Stomach (tissue), 9 donors: ENCODE data around the gene NEK6. TPM values are rescaled to one million over a fixed set of nuclear protein-coding genes. Genes with fewer than 3 reads are reported as not detected.

Experiments
- DNase-seq, 2 donors: peaks; one replicate each; pipeline versions ENCODE4 v3.0.0 to v3.0.0-alpha.2; 2013 to 2019
- H3K27ac ChIP-seq, 5 donors: fragments of 200-600 bp in 4 of 5; sonication (generic) in 4 of 5; one replicate each; pipeline ENCODE4 v1.5.1; 2013 to 2019; ENCODE audit warnings: mild to moderate bottlenecking in 1 of 5, moderate library complexity in 1 of 5
- H3K27me3 ChIP-seq, 3 donors: fragments of 200-600 bp; sonication (generic); one replicate each; pipeline ENCODE4 v1.5.1; 2017 to 2019; ENCODE audit warnings: mixed run types in 1 of 3
- H3K36me3 ChIP-seq, 4 donors: fragments of 200-600 bp; sonication (generic); 1 replicate in 3 of 4; 2 replicates in 1 of 4; pipeline ENCODE4 v1.5.1; 2016 to 2019
- H3K4me1 ChIP-seq, 4 donors: fragments of 200-600 bp; sonication (generic); one replicate each; pipeline ENCODE4 v1.5.1; 2016 to 2019
- H3K4me3 ChIP-seq, 4 donors: fragments of 200-600 bp; sonication (generic) in 3 of 4; one replicate each; pipeline ENCODE4 v1.5.1; 2016 to 2019; ENCODE audit warnings: mild to moderate bottlenecking in 1 of 4
- H3K9me3 ChIP-seq, 4 donors: fragments of 200-600 bp; sonication (generic); one replicate each; pipeline ENCODE4 v1.5.1; 2016 to 2019
- EP300 ChIP-seq: sonication (generic); formaldehyde crosslinking; IDR thresholded peaks from one replicate; pipeline ENCODE4 v1.6.1; 2017; ENCODE audit warnings: antibody characterized with exemption
- POLR2A ChIP-seq, 4 donors: fragments of 450-650 bp; IDR thresholded peaks; one replicate each; pipeline ENCODE4 v1.6.1; 2016; ENCODE audit warnings: antibody characterized with exemption in 4 of 4, control low read depth in 2 of 4, mild to moderate bottlenecking in 1 of 4, moderate library complexity in 1 of 4
- POLR2AphosphoS5 ChIP-seq, 3 donors: sonication (generic); formaldehyde crosslinking; IDR thresholded peaks; one replicate each; pipeline ENCODE4 v1.6.1; 2016; ENCODE audit warnings: antibody characterized with exemption in 3 of 3
- WGBS, 5 donors: extraction: QIAGEN DNeasy Blood & Tissue Kit in 3 of 5; methylation state at CpG; one replicate each; pipeline versions ENCODE4 v1.1.5 to v1.1.7; 2013 to 2018; 5-methylcytosine and 5-hydroxymethylcytosine counted together
- intact Hi-C: fragments of 100-400 bp; cut with DNase I; formaldehyde crosslinking; loops from one replicate; pipeline ENCODE4 v1.15.1; 2023; ENCODE audit warnings: low total_unique reads
- polyA plus RNA-seq, 3 donors: library from polyadenylated mRNA; stranded (reverse); fragments of 200-250 nt; gene quantifications; one replicate each; pipeline ENCODE4 v1.2.3, GENCODE V29; 2013
- total RNA-seq, 5 donors: library from RNA; depleted of rRNA; stranded (reverse); fragments of >200 nt; gene quantifications; one replicate each; pipeline versions ENCODE4 v1.1.0 to v1.2.3, GENCODE V29; 2014 to 2016
- TF ChIP-seq, protein P1 (sequence below), 7 experiments: fragments of 450-650 bp in 4 of 7; fragments of 200-600 bp in 3 of 7; sonication (generic) in 3 of 7; IDR thresholded peaks; one replicate each; pipeline ENCODE4 v1.5.1; 2016 to 2019; ENCODE audit warnings: antibody characterized with exemption in 7 of 7, control low read depth in 2 of 7, mild to moderate bottlenecking in 1 of 7
- donor health status: healthy with polysubstance abuse.
- donor health status: Bipolar disorder and iron deficiency.
- donor health status: healthy.

Gene NEK6
- total and polyA plus RNA-seq, 8 donors: 6.0 to 76.8 (median 25.9) TPM

DNA sequence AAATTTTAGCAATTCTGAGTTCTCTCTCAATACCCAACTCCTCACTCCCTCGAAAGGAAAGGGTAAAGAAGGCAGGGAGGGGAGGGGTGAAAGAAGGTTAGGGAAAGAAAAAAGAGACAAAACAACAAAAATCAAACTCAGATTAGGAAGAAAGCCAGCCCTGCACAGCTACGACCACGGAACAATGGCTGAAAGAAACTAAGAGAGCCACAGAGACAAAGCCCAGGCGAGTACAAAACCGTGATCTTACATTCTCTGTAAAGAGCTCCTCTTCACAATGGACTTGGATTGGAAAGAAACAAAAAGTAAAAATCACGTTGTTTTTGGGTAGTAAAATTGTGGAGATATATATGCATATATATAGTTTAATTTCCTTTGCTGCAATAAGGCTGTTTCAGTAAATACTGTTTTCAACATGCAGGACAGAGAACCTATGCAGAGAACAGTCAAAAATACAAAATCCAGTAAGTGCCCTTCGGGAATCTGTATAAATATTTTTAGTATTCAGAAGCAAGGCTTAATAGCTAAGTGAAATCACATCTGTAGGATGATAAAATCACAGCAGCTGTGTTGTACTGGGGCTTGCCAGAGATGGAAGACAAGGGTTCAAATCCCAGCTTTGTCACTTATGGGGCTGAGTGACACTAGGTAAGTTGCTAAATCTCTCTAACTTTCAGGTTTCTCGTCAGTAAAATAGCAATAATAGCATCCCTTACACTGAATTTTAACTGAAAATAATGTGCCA, 140.6 kb downstream of the NEK6 start:
- no peak for TF ChIP-seq EP300
- TF ChIP-seq POLR2AphosphoS5 (IDR thresholded peaks at IDR 0.05): no peak
- TF ChIP-seq, protein P1, sequence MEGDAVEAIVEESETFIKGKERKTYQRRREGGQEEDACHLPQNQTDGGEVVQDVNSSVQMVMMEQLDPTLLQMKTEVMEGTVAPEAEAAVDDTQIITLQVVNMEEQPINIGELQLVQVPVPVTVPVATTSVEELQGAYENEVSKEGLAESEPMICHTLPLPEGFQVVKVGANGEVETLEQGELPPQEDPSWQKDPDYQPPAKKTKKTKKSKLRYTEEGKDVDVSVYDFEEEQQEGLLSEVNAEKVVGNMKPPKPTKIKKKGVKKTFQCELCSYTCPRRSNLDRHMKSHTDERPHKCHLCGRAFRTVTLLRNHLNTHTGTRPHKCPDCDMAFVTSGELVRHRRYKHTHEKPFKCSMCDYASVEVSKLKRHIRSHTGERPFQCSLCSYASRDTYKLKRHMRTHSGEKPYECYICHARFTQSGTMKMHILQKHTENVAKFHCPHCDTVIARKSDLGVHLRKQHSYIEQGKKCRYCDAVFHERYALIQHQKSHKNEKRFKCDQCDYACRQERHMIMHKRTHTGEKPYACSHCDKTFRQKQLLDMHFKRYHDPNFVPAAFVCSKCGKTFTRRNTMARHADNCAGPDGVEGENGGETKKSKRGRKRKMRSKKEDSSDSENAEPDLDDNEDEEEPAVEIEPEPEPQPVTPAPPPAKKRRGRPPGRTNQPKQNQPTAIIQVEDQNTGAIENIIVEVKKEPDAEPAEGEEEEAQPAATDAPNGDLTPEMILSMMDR (IDR thresholded peaks at IDR 0.05): no peak
- TF ChIP-seq POLR2A (IDR thresholded peaks at IDR 0.05): no peak
- H3K36me3 ChIP-seq: peaks cover 21 to 72% (median 57%) of the 10 kb centered on the region in 4 donors
- 74 to 87% (median 83%) methylated on average over 8 of the region's 8 CpGs for WGBS, 5 donors

DNA sequence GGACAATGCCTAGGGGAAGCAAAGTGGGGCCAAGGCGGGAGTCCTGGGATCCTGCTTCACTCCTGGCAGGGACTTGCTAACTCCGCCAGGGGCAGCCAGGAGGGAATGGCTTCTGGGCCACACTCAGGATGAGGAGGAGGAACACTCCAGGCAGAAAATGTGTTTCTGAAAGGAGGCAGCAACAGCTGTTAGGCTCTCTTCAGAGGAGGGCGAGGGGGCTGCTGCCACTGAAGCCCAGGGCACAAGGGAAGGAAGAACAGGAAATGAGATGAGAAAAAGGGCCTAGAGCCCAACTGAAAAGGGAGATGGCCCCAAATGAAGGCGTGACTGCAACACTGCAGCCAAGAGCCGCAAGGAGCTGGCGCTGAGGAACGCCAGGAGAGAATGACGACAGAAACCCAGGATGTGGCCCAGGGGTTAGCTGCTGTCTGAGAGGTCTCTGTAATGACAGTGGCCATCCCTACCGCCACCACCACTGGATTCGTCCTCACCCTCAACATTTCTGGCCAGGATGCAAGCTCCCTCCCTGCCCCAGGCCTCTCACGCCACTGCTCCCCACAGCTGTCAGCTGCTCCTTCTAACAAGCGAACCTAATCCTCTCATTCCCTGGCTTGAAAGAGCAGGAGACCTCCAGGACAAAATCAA, 141.7 kb downstream of the NEK6 start:
- TF ChIP-seq, protein P1 (IDR thresholded peaks at IDR 0.05): no peak
- TF ChIP-seq POLR2A (IDR thresholded peaks at IDR 0.05) (no peak), POLR2AphosphoS5 (IDR thresholded peaks at IDR 0.05) (no peak), EP300 (no peak)
- H3K4me3 ChIP-seq: no peak overlapping the region
- H3K27me3 ChIP-seq: no peaks in the 10 kb centered on the region
- peaks cover 0 to 34% (median 12%) of the 10 kb centered on the region in 4 donors for H3K4me1 ChIP-seq
- WGBS, 5 donors: 57 to 84% (median 74%) methylated on average over 12 of the region's 12 CpGs
- DNase-seq: peak in 1 of 2 donors; percentile 59
- intact Hi-C loops: no loop called here
- H3K36me3 ChIP-seq: peaks cover 31 to 75% (median 61%) of the 10 kb centered on the region in 4 donors
- no peaks in the 10 kb centered on the region for H3K9me3 ChIP-seq
- peak overlapping the region in 4 of 5 donors; percentile 24 to 40 (median 32) for H3K27ac ChIP-seq

More for the DNA sequence above, 140.6 kb downstream of the NEK6 start:
- Histone ChIP-seq H3K4me3 (no peak overlapping the region), H3K4me1 (peaks cover 0 to 42% (median 16%) of the 10 kb centered on the region in 4 donors), H3K27ac (no peak overlapping the region), H3K9me3 (no peaks in the 10 kb centered on the region), H3K27me3 (no peaks in the 10 kb centered on the region)
- no peak for DNase-seq
- intact Hi-C loops: no loop called here

DNA sequence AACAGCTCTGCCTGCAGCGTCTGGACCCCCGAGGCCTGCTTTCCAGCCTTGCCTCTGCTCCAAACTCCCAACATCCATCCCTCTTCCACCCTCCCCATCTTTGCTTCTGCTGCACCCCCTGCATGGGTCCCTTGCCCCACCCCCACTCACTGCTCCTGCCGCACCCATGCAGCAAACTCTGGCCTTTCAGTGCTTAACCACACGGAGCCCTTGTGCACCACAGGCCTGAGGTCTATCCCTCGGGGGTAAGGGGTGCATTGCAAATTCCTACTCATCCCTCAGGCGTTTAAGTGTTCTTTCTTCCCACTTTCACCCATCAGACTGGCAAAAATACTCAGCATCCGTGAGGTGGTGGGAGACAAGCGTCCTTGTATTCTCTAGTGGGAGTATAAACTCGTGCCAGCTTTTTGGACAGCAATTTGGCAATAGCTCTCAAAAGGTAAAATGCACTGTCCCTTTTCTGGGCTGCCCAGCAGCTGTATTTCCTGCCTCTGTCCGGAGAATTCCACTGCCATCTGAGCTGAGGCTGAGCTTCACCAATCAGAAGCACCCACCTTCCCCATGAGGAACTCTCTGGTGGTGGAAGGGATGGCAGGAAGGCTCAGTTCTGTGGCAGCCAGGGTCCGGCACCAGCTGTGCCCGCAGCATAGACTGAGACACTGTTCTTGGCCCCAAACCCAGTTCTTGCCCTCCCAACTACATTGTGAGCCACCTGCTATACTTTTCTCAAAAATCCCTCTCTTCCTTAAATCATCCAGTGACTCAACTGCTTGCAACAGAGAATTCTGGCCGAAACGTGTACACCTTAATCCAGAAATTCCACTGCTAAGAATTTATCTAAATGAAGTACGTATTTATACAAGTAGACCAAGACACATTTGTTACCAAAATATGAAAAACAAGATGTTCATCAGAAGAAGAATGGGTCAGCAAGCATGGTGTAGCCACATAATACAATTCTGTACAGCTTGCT, 142.5 kb downstream of the NEK6 start:
- DNase-seq: no peak
- WGBS, 5 donors: 60 to 68% (median 64%) methylated on average over 15 of the region's 15 CpGs
- TF ChIP-seq POLR2A (IDR thresholded peaks at IDR 0.05): no peak
- TF ChIP-seq POLR2AphosphoS5 (IDR thresholded peaks at IDR 0.05): no peak
- TF ChIP-seq, protein P1 (IDR thresholded peaks at IDR 0.05): no peak
- TF ChIP-seq EP300: no peak

More for the DNA sequence above, 142.5 kb downstream of the NEK6 start:
- intact Hi-C loops: no loop called here
- Histone ChIP-seq H3K4me1 (peaks cover 0 to 34% (median 12%) of the 10 kb centered on the region in 4 donors), H3K9me3 (no peaks in the 10 kb centered on the region), H3K27ac (peak overlapping the region in 3 of 5 donors; percentile 30 to 40 (median 33)), H3K36me3 (peaks cover 34 to 79% (median 69%) of the 10 kb centered on the region in 4 donors), H3K4me3 (no peak overlapping the region), H3K27me3 (no peaks in the 10 kb centered on the region)

Other genes starting within 250 kb of the NEK6 start
- gene LHX2, start 246.2 kb upstream of the NEK6 start, total RNA-seq: under 1 TPM in 1 of 5 donors, not detected in 4; 0.18 TPM
- gene LHX2, start 246.2 kb upstream of the NEK6 start, polyA plus RNA-seq: not detected
- gene PSMB7, start 157.5 kb downstream of the NEK6 start, total RNA-seq: 100 to 1,000 TPM in 1 of 5 donors, 10 to 100 TPM in 3, 1 to 10 TPM in 1; 4.9 to 155 (median 81.2) TPM
- 100 to 1,000 TPM; 179 to 213 (median 184) TPM for gene PSMB7, start 157.5 kb downstream of the NEK6 start, polyA plus RNA-seq
- not detected for gene ADGRD2, start 192.5 kb downstream of the NEK6 start, total RNA-seq
- gene ADGRD2, start 192.5 kb downstream of the NEK6 start, polyA plus RNA-seq: not detected
- not detected for gene NR5A1, start 249.4 kb downstream of the NEK6 start, total RNA-seq
- gene NR5A1, start 249.4 kb downstream of the NEK6 start, polyA plus RNA-seq: 1 to 10 TPM in 1 of 3 donors, under 1 TPM in 1, not detected in 1; 0.03 to 2.4 TPM